Mammary microvascular endothelial cell (primary cell): ENCODE data around the gene BAG3. TPM values are rescaled to one million over a fixed set of nuclear protein-coding genes. Genes with fewer than 3 reads are reported as not detected.

ENCODE experiments used
- total RNA-seq: library from RNA; depleted of rRNA; stranded (reverse); fragments of >200 nt; gene quantifications from 2 replicates; pipeline ENCODE4 v1.2.3, GENCODE V29; 2015

BAG3 gene
- 54.5 and 59.0 TPM in 2 replicates for total RNA-seq

DNA sequence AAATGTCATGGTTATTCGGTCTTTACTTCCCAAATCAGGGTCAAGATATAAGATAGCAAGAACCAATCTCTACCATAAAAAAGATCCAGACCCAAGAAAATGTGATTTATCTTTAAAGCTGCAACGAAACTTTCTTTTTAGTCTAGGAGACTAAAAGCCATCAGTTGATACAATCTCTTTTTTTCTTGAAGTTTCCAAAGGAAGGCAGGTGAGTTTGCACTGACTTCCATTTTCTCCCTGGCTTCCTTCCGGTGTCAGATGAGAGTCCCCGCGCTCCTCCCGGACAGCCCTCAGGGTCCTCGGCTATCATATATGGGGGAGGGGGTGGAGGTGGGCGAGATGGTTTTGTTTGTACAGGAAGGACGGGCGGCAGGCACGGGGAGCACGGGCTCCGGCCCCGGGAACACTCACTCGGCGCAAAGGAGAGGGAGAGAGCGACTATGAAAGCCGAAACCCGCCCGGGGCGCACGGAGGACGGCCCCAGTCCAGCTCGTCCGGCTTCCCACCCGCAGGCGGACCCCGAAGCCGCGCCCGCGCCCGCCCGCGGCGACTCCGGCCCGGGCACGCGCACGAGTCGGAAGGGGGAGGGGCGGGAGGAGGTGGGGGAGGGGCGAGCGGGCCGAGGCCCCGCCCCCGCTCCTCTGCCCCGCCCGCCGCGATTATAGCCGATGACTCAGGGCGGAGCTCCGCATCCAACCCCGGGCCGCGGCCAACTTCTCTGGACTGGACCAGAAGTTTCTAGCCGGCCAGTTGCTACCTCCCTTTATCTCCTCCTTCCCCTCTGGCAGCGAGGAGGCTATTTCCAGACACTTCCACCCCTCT is at the start of gene BAG3:
Gene BAG3 (plus strand): TSS at position 689 of the 822 bp plus-strand sequence. CDS start 296 bp downstream, outside the sequence.

DNA sequence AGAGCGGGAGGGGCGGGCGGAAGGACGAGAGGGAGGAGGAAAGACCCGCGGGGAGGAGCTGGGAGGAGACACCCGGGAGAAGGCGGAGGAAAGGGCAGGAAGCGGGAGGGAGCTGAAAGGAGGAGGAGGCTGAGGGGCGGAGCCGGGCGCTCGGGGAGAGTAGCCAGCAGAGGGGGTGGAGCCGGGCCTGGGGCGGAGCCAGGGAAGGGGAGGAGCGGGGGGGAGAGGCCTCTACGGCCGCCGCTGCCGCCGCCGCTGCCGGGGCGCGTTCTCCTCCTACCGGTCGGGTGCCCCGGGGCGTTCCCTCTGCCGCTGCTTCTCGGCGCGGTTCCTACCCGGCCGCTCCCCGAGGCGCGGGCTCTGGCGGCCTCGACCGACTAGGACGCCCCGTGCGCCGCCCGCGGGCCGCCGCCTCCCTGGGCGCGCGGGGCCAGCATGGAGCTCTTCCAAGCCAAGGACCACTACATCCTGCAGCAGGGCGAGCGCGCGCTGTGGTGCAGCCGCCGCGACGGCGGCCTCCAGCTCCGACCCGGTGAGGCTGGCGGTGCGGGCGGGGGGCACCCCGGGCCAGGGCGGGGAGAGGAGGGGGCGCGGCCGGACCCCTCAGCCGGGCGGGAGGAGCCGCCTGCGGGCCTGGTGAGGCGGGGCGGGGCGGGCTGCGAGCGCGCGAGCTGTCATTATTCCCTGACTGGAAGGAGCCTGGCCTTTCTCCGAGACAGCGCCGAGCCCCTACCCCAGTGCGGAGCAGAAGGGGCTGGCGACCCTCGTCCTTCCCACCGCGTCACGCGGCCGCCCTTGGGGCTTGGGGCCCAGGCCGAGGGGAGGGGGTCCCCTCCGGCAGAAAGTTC is 74.9 kb downstream of the BAG3 start, which contains the start of gene INPP5F:
Gene INPP5F (plus strand): TSS at position 223 of the 848 bp plus-strand sequence. CDS start 213 bp downstream, at position 436.

Other genes with a start within 250 kb of the BAG3 start
- gene RGS10, start 108.7 kb upstream of the BAG3 start, total RNA-seq, result 60.9 and 61.0 TPM in 2 replicates
- gene TIAL1, start 54.4 kb upstream of the BAG3 start, total RNA-seq, result 36.1 and 37.2 TPM in 2 replicates
- gene INPP5F, start 74.7 kb downstream of the BAG3 start, total RNA-seq, result 11.2 and 11.4 TPM in 2 replicates
- gene MCMBP, start 221.5 kb downstream of the BAG3 start, total RNA-seq, result 53.9 and 56.8 TPM in 2 replicates
- gene SEC23IP, start 241.3 kb downstream of the BAG3 start, total RNA-seq, result 22.5 and 25.9 TPM in 2 replicates